Lower lobe of right lung (tissue), 2 donors: ENCODE data around the gene ERP44. TPM values are rescaled to one million over a fixed set of nuclear protein-coding genes. Genes with fewer than 3 reads are reported as not detected.

Source experiments
- ATAC-seq, 2 donors: fragments of 200-7000 bp; cut with Tn5 transposase; one replicate each; pipeline ENCODE4 v1.9.1; 2020 to 2022; ENCODE audit warnings: mild to moderate bottlenecking in 2 of 2, moderate library complexity in 2 of 2
- DNase-seq: peaks from one replicate; pipeline ENCODE4 v3.0.0-alpha.2; 2020
- H3K27ac ChIP-seq: fragments of 200-600 bp; one replicate; pipeline ENCODE4 v1.8.0; 2022
- H3K27me3 ChIP-seq: fragments of 200-600 bp; one replicate; pipeline ENCODE4 v1.8.0; 2022; ENCODE audit warnings: low read depth
- H3K36me3 ChIP-seq: fragments of 200-600 bp; one replicate; pipeline ENCODE4 v1.8.0; 2022; ENCODE audit warnings: mild to moderate bottlenecking
- H3K4me1 ChIP-seq: fragments of 200-600 bp; one replicate; pipeline ENCODE4 v1.8.0; 2022
- H3K4me3 ChIP-seq: fragments of 200-600 bp; one replicate; pipeline ENCODE4 v1.8.0; 2022; ENCODE audit warnings: mild to moderate bottlenecking
- H3K9me3 ChIP-seq: fragments of 200-600 bp; one replicate; pipeline ENCODE4 v1.8.0; 2022
- intact Hi-C: fragments of 100-400 bp; cut with DNase I; formaldehyde crosslinking; loops from one replicate; pipeline ENCODE4 v1.11.0; 2022
- total RNA-seq: library from RNA; stranded (reverse); fragmentation: NEBNext Ultra II Directional; extraction: Animal tissue kit (Norgen Biotek cat#: 25700); gene quantifications from one replicate; pipeline ENCODE4 v1.2.1, GENCODE V29; 2021
- TF ChIP-seq, protein P1 (sequence below): fragments of 200-600 bp; IDR thresholded peaks from one replicate; pipeline ENCODE4 v1.8.0; 2022; ENCODE audit warnings: antibody characterized with exemption, mild to moderate bottlenecking
- donor health status: DM: no; HTN: yes; CAD: no; lungs with severe emphysema.

The ERP44 gene
- total RNA-seq, 1 donor from 2014 or later, result 27.9 TPM

DNA sequence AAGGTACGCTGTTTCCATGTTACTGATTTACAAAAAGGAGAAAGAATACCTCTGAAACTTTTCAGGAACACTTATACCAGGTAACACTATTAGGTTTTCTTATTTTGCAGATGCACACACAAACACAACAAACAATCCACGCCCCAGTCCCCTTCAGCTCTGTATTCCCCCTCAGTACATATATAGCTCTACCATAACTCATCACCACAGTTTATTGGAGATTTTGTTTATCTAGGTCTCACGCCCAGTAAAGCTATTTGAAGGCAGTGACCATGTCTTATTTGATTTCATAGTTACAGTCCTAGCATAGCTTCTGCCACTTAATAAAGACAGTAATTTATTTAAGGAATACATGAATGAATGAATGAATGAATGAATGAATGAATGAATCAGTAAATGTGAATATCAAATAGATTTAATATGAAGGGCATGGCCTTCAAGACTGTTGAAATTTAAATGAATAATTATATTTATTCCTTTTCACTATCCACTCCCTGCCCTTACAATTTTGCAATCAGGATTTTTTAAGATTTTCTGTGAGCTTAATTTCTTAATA is 33.2 kb upstream of the ERP44 start:
- H3K27me3 ChIP-seq, result no peaks in the 10 kb centered on the region
- no peaks in the 10 kb centered on the region for H3K4me1 ChIP-seq
- TF ChIP-seq, protein P1, sequence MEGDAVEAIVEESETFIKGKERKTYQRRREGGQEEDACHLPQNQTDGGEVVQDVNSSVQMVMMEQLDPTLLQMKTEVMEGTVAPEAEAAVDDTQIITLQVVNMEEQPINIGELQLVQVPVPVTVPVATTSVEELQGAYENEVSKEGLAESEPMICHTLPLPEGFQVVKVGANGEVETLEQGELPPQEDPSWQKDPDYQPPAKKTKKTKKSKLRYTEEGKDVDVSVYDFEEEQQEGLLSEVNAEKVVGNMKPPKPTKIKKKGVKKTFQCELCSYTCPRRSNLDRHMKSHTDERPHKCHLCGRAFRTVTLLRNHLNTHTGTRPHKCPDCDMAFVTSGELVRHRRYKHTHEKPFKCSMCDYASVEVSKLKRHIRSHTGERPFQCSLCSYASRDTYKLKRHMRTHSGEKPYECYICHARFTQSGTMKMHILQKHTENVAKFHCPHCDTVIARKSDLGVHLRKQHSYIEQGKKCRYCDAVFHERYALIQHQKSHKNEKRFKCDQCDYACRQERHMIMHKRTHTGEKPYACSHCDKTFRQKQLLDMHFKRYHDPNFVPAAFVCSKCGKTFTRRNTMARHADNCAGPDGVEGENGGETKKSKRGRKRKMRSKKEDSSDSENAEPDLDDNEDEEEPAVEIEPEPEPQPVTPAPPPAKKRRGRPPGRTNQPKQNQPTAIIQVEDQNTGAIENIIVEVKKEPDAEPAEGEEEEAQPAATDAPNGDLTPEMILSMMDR, result no peak
- no peak for ATAC-seq
- H3K27ac ChIP-seq, result no peak overlapping the region
- intact Hi-C loops, result no loop called here
- H3K4me3 ChIP-seq, result no peak overlapping the region
- DNase-seq, result no peak
- peaks cover 12% of the 10 kb centered on the region for H3K36me3 ChIP-seq
- H3K9me3 ChIP-seq, result no peaks in the 10 kb centered on the region

GRCh38 chr9:100131216-100131615 is 32.4 kb upstream of the ERP44 start:
- no peaks in the 10 kb centered on the region for H3K4me1 ChIP-seq
- ATAC-seq (no peak), DNase-seq (no peak)
- TF ChIP-seq, protein P1, result no peak
- peaks cover 18% of the 10 kb centered on the region for H3K36me3 ChIP-seq
- no peaks in the 10 kb centered on the region for H3K27me3 ChIP-seq
- no peak overlapping the region for H3K27ac ChIP-seq
- no peaks in the 10 kb centered on the region for H3K9me3 ChIP-seq
- H3K4me3 ChIP-seq, result no peak overlapping the region
- intact Hi-C loops, result no loop called here

- no peak overlapping the region for H3K27ac ChIP-seq
- H3K27me3 ChIP-seq, result no peaks in the 10 kb centered on the region
- H3K9me3 ChIP-seq, result no peaks in the 10 kb centered on the region
- TF ChIP-seq, protein P1, result no peak
- no peaks in the 10 kb centered on the region for H3K4me1 ChIP-seq
- DNase-seq (no peak), ATAC-seq (no peak)
- intact Hi-C loops, result no loop called here
- no peak overlapping the region for H3K4me3 ChIP-seq
- H3K36me3 ChIP-seq, result peaks cover 18% of the 10 kb centered on the region
Observed at GRCh38 chr9:100129772-100130171, 31.0 kb upstream of the ERP44 start.

GRCh38 chr9:100126423-100126822 is 27.6 kb upstream of the ERP44 start:
- ATAC-seq (no peak), DNase-seq (no peak)
- no peak overlapping the region for H3K27ac ChIP-seq
- intact Hi-C loops, result no loop called here
- H3K9me3 ChIP-seq, result no peaks in the 10 kb centered on the region
- H3K27me3 ChIP-seq, result no peaks in the 10 kb centered on the region
- H3K4me1 ChIP-seq, result no peaks in the 10 kb centered on the region
- peaks cover 7% of the 10 kb centered on the region for H3K36me3 ChIP-seq
- H3K4me3 ChIP-seq, result no peak overlapping the region
- TF ChIP-seq, protein P1, result no peak

DNA sequence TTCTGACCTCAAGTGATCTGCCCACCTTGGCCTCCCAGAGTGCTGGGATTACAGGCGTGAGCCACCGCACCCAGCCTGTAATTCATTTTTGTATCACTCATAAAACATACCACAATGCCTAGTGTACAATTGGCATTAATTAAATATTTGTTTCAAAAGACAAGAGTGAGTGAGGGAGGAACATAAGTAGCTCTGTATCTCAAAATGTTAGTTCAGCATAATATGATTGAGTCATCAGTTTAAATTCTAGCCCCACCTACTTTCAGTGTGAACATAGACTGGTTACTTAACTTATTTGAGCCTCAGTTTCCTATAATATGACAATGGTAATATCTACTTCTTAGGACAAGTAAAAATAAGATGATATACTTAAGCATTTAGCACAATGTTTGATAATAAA is 27.1 kb upstream of the ERP44 start:
- Histone ChIP-seq H3K9me3 (no peaks in the 10 kb centered on the region), H3K4me3 (no peak overlapping the region), H3K36me3 (peaks cover 7% of the 10 kb centered on the region), H3K4me1 (no peaks in the 10 kb centered on the region), H3K27me3 (no peaks in the 10 kb centered on the region), H3K27ac (no peak overlapping the region)
- ATAC-seq, result no peak
- intact Hi-C loops, result no loop called here
- no peak for DNase-seq
- TF ChIP-seq, protein P1, result no peak
